ACC112 (cell line): Measurements from ENCODE around the gene STEAP1B.

ENCODE experiments used
- H2AFZ ChIP-seq: fragments of 200-600 bp; sonication (generic); one replicate; pipeline ENCODE4 v1.6.0; 2017; ENCODE audit warnings: antibody characterized with exemption, low read length; ENCODE audit not compliant: unreplicated experiment
- H3K27ac ChIP-seq: fragments of 200-600 bp; sonication (generic); 2 replicates; pipeline ENCODE4 v1.5.1; 2014; ENCODE audit warnings: low read depth, mild to moderate bottlenecking, antibody characterized with exemption, low read length, moderate library complexity
- H3K27me3 ChIP-seq: fragments of 200-600 bp; sonication (generic); 2 replicates; pipeline ENCODE4 v1.6.1; 2014; ENCODE audit warnings: mild to moderate bottlenecking, antibody characterized with exemption, low read length, moderate library complexity, mixed read lengths; ENCODE audit not compliant: insufficient read depth
- H3K36me3 ChIP-seq: fragments of 200-600 bp; sonication (generic); 2 replicates; pipeline ENCODE4 v1.6.1; 2016; ENCODE audit warnings: mild to moderate bottlenecking, antibody characterized with exemption, low read length, moderate library complexity, mixed read lengths; ENCODE audit not compliant: insufficient read depth
- H3K4me1 ChIP-seq: fragments of 200-600 bp; sonication (generic); one replicate; pipeline ENCODE4 v1.6.1; 2016; ENCODE audit warnings: low read length, mixed read lengths; ENCODE audit not compliant: insufficient read depth, unreplicated experiment, control insufficient read depth
- H3K4me3 ChIP-seq: fragments of 200-600 bp; sonication (generic); 2 replicates; pipeline ENCODE4 v1.5.1; 2014; ENCODE audit warnings: mild to moderate bottlenecking, low read depth, low read length
- H3K79me2 ChIP-seq: fragments of 200-600 bp; sonication (generic); one replicate; pipeline ENCODE4 v1.6.0; 2016; ENCODE audit warnings: low read length; ENCODE audit not compliant: control insufficient read depth, unreplicated experiment, insufficient read depth

Gene STEAP1B

GRCh38 chr7:22418251-22419046, 81.5 kb downstream of the STEAP1B start:
- Histone ChIP-seq H3K4me3 (no peak overlapping the region), H3K4me1 (no peaks in the 10 kb centered on the region), H2AFZ (no peak overlapping the region), H3K27me3 (no peaks in the 10 kb centered on the region), H3K27ac (no peak overlapping the region), H3K36me3 (no peaks in the 10 kb centered on the region), H3K79me2 (no peaks in the 10 kb centered on the region)

DNA sequence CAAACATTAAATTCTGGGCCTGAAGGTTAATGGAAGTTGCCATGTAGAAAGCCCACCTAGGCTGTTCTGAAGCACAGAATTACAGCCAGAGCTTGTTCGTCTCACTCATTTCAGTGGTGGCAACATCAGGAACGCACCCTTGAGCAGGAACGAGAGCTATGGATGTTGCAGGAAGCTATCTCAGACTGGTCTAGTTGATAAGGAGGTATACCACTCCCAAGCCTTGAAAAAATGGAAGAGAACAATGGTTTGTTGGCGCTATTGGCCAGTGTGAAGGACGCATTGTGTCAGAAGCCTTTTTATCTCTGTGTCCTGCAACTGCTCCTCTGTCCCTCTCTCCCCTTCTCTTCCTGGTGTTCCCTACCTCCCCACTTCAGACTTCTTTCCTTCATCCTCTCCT, 82.1 kb downstream of the STEAP1B start:
- Histone ChIP-seq H2AFZ (no peak overlapping the region), H3K27me3 (no peaks in the 10 kb centered on the region), H3K27ac (no peak overlapping the region), H3K4me3 (no peak overlapping the region), H3K4me1 (no peaks in the 10 kb centered on the region), H3K36me3 (no peaks in the 10 kb centered on the region), H3K79me2 (no peaks in the 10 kb centered on the region)

DNA sequence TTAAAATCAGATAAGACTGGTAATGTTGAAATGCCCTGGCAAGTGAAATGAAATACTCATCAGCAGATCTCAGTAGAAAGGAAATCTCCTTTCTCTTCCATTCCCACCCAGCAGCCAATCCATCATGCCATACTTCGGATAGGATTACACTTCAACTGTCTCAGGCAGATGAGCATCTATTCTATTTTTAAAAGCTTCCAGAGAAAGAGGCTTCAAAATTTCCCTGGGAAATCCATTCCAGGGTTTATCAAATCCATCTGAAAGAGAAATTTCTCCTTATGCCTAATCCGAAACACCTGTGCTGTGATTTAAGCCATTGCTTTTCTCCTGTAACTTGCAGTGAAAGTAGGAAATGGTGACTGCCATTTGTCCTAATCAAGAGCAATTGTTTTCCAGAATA, 82.6 kb downstream of the STEAP1B start:
- no peaks in the 10 kb centered on the region for H3K79me2 ChIP-seq
- no peaks in the 10 kb centered on the region for H3K4me1 ChIP-seq

DNA sequence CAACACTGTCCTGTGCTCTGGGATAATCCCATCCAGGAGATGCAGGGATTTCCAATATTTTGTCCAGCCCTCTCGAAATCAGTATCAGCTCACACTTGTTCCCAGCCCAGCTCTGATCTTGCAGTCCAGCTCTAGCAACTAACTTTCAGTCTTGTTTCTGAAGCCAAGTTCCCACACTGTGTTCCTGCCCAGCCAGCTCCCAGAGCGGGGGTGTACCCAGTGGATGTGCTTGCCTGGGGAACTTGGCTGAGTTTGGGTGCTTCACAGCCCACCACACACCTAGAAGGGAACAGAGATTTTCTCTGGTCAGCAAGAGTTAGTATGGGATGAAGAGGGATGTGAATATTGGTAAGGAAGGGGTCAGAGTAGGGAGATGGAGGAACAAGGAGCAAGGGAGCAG, 85.6 kb downstream of the STEAP1B start:
- Histone ChIP-seq H3K27ac (no peak overlapping the region), H3K27me3 (no peaks in the 10 kb centered on the region), H3K36me3 (no peaks in the 10 kb centered on the region), H3K4me3 (no peak overlapping the region), H2AFZ (no peak overlapping the region), H3K79me2 (no peaks in the 10 kb centered on the region), H3K4me1 (no peaks in the 10 kb centered on the region)

More for the DNA sequence above, 82.6 kb downstream of the STEAP1B start:
- Histone ChIP-seq H3K27ac (no peak overlapping the region), H3K27me3 (no peaks in the 10 kb centered on the region), H3K36me3 (no peaks in the 10 kb centered on the region), H3K4me3 (no peak overlapping the region), H2AFZ (no peak overlapping the region)

DNA sequence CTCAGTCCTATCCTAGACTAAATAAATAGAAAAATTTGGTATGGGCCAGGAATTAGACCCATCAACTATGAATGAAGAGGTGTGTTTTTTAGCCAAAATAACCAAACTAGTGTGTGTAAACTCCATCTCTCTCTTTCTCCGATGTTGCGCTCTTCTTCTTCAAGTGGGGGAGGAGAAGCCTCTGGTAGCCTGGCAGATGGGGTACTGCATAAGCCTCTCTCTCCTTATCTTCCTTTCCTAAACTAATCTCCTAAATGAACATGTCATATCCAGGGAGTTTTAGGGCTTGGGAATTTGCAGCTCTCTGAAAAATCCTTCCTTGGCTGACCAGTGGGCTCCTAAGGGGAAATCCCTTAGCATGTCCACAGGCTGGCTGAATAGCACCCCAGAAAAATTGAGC, 86.8 kb downstream of the STEAP1B start:
- Histone ChIP-seq H3K4me3 (no peak overlapping the region), H3K36me3 (no peaks in the 10 kb centered on the region), H3K79me2 (no peaks in the 10 kb centered on the region), H3K4me1 (no peaks in the 10 kb centered on the region), H3K27ac (no peak overlapping the region), H3K27me3 (no peaks in the 10 kb centered on the region), H2AFZ (no peak overlapping the region)

- H2AFZ ChIP-seq: no peak overlapping the region
- no peaks in the 10 kb centered on the region for H3K27me3 ChIP-seq
- no peaks in the 10 kb centered on the region for H3K79me2 ChIP-seq
- no peaks in the 10 kb centered on the region for H3K36me3 ChIP-seq
- no peak overlapping the region for H3K27ac ChIP-seq
- no peaks in the 10 kb centered on the region for H3K4me1 ChIP-seq
- no peak overlapping the region for H3K4me3 ChIP-seq
Measured at GRCh38 chr7:22411977-22412693, 87.9 kb downstream of the STEAP1B start.

GRCh38 chr7:22406715-22407114, 93.3 kb downstream of the STEAP1B start:
- peaks cover 13% of the 10 kb centered on the region for H3K4me1 ChIP-seq

DNA sequence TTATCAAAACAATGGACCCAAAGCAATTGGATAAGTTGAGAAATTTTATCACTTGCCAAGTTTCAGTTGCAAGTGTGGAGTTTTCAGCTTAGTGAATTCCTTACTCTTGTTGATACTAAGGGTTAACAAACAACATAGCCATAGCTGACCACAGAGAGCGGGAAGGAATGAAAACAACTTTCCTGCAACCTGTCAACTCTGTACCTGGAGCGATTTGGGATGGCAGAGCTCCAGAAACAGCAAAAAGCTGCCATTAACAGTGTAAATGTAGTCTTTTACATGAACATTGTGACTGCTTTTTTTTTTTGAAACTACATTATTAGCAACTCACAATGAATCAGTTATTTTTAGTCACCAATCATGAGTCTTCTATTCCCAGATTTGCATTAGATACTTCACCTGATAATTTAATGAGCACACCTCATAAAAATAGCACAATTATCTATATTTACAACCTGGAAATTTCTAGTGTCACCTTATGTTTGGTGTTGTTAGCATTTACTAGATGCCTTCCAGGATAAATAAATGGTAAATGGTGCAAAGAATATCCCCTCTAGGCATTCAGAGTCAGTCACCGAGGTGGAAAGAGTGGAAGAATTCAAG, 95.5 kb downstream of the STEAP1B start:
- Histone ChIP-seq H3K27me3 (no peaks in the 10 kb centered on the region), H2AFZ (no peak overlapping the region), H3K4me3 (no peak overlapping the region), H3K79me2 (no peaks in the 10 kb centered on the region), H3K4me1 (peaks cover 17% of the 10 kb centered on the region), H3K36me3 (no peaks in the 10 kb centered on the region), H3K27ac (no peak overlapping the region)

More at GRCh38 chr7:22406715-22407114, 93.3 kb downstream of the STEAP1B start:
- H3K36me3 ChIP-seq: no peaks in the 10 kb centered on the region
- no peak overlapping the region for H3K27ac ChIP-seq
- H2AFZ ChIP-seq: no peak overlapping the region
- no peaks in the 10 kb centered on the region for H3K27me3 ChIP-seq
- H3K79me2 ChIP-seq: no peaks in the 10 kb centered on the region
- no peak overlapping the region for H3K4me3 ChIP-seq

DNA sequence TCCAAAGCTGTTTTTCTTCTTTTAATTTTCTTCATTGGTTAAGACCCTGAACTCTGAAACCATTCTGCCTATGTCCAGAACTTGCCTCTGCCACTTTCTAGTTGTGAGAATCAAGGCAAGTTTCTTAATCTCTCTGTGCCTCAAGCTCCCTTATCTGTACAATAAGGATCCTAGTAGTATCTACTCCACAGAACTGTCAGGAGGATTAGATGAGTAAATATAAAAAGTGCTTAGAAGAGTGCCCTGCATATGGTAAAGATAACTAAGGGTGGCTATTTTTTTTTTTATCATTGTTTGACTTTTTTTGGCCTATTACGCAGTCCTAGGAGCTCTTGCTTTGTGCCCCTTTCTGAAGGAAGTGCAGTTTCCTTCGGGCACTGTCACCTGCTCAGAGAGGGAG, 96.6 kb downstream of the STEAP1B start:
- Histone ChIP-seq H3K79me2 (no peaks in the 10 kb centered on the region), H3K36me3 (no peaks in the 10 kb centered on the region), H3K4me1 (peaks cover 17% of the 10 kb centered on the region), H3K4me3 (no peak overlapping the region), H2AFZ (no peak overlapping the region), H3K27me3 (no peaks in the 10 kb centered on the region), H3K27ac (no peak overlapping the region)

DNA sequence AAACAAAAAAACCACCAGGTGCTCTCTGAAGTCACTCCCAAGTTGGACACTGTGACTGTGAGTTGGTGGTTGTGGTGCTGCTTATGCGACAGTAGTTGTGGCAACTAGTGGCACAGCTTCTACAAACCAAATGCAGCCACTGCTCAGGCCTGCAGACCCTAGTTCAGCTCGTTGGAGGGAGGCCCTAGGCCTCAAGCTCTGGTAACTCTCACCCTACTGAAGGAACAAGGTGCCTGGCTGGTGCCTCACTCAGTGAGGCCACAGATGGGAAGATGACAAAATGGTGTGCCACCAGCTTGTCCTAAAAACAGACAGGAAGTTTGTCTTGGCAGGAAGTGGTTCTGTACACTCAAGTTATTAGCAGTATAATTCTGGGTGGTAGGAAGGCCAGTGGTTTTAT, 97.7 kb downstream of the STEAP1B start:
- Histone ChIP-seq H3K79me2 (no peaks in the 10 kb centered on the region), H3K4me3 (no peak overlapping the region), H3K27me3 (no peaks in the 10 kb centered on the region), H3K36me3 (no peaks in the 10 kb centered on the region), H3K27ac (no peak overlapping the region), H3K4me1 (peaks cover 17% of the 10 kb centered on the region), H2AFZ (no peak overlapping the region)
